DMS153 (cell line): ENCODE results near the gene OR11L1.

Experiments used
- DNase-seq: peaks from one replicate; lab custom pipeline; 2025; lab: John Stamatoyannopoulos, UW

Gene OR11L1

DNA sequence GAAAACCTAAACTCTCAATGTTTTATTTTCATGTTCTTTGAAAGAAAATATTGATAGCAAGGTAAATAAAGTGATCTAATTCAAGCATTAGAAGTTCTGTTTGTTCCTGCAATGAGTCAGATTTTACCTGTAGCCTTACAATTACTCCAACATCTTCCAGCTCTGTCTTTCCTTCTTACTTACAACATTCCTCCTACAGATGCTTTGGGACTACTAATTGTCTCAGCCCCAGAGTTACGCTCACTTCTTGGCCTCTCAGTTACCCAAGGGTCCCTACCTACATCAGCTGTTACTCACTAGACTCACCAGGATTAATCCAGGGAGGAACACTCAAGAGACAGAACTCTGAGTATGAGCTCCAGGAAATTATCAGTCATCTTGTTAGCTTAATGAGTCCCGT lies 44.2 kb downstream of the OR11L1 start:
- no peak for DNase-seq
